Endodermal cell (in vitro differentiated cells): ENCODE data around the gene NUDT5. TPM values are rescaled to one million over a fixed set of nuclear protein-coding genes. Genes with fewer than 3 reads are reported as not detected.

Experiments
- DNase-seq: peaks from one replicate; pipeline ENCODE4 v3.0.0-alpha.2; 2017
- H3K27ac ChIP-seq: 2 replicates; pipeline ENCODE4 v1.5.1; 2013; ENCODE audit warnings: mild to moderate bottlenecking, low read depth, low read length, moderate library complexity
- H3K27me3 ChIP-seq: 2 replicates; pipeline ENCODE4 v1.6.1; 2013; ENCODE audit warnings: mild to moderate bottlenecking, low read length, moderate library complexity; ENCODE audit not compliant: insufficient read depth, control insufficient read depth, poor library complexity, severe bottlenecking
- H3K36me3 ChIP-seq: 2 replicates; pipeline ENCODE4 v1.7.0; 2013; ENCODE audit warnings: mild to moderate bottlenecking, low read length, moderate library complexity; ENCODE audit not compliant: control insufficient read depth, insufficient read depth
- H3K4me1 ChIP-seq: one replicate; pipeline ENCODE4 v1.7.0; 2013; ENCODE audit warnings: low read length; ENCODE audit not compliant: control insufficient read depth, insufficient read depth
- H3K4me3 ChIP-seq: 2 replicates; pipeline ENCODE4 v1.5.1; 2013; ENCODE audit warnings: mild to moderate bottlenecking, low read length, moderate library complexity
- H3K9ac ChIP-seq: 2 replicates; pipeline ENCODE4 v1.6.1; 2013; ENCODE audit warnings: mild to moderate bottlenecking, low read length, moderate library complexity; ENCODE audit not compliant: poor library complexity, severe bottlenecking; ENCODE audit errors: extremely low read depth
- H3K9me3 ChIP-seq: 2 replicates; pipeline ENCODE4 v1.6.1; 2013; ENCODE audit warnings: mild to moderate bottlenecking, low read length, moderate library complexity; ENCODE audit not compliant: control insufficient read depth
- H3K27ac Mint-ChIP-seq: 2 replicates; pipeline ENCODE4 v1.8.0; 2020; ENCODE audit warnings: mixed read lengths
- H3K27me3 Mint-ChIP-seq: 2 replicates; pipeline ENCODE4 v1.8.0; 2021; ENCODE audit warnings: mild to moderate bottlenecking, mixed read lengths; ENCODE audit not compliant: insufficient read depth
- H3K36me3 Mint-ChIP-seq: 2 replicates; pipeline ENCODE4 v1.8.0; 2020; ENCODE audit warnings: low read depth, mixed read lengths
- H3K4me1 Mint-ChIP-seq: 2 replicates; pipeline ENCODE4 v1.8.0; 2020; ENCODE audit warnings: mixed read lengths
- H3K4me3 Mint-ChIP-seq: 2 replicates; pipeline ENCODE4 v1.8.0; 2020; ENCODE audit warnings: mild to moderate bottlenecking, moderate library complexity, mixed read lengths
- H3K9me3 Mint-ChIP-seq: 2 replicates; pipeline ENCODE4 v1.8.0; 2020; ENCODE audit warnings: mild to moderate bottlenecking, mixed read lengths
- WGBS, 2 experiments: methylation state at CpG; one replicate each; pipeline versions ENCODE4 v1.1.5 to v1.1.7; 2013; ENCODE audit warnings: missing lambda C conversion rate in 2 of 2, mixed read lengths in 1 of 2; ENCODE audit not compliant: insufficient coverage in 1 of 2, insufficient read length in 1 of 2; 5-methylcytosine and 5-hydroxymethylcytosine counted together
- total RNA-seq, 2 donors: library from RNA; stranded (reverse); fragmentation: NEBNext Ultra II Directional in 1 of 2; extraction: Animal tissue kit (Norgen Biotek cat#: 25700) in 1 of 2; gene quantifications; 2 replicates in 1 of 2; 3 replicates in 1 of 2; pipeline ENCODE4 v1.2.1, GENCODE V29; 2021
- TF ChIP-seq, protein P1 (sequence below): fragments of 200-600 bp; sonication (generic); conservative IDR thresholded peaks from 2 replicates; pipeline ENCODE4 v1.5.0; 2021; ENCODE audit warnings: antibody characterized with exemption, mild to moderate bottlenecking

The NUDT5 gene
- total RNA-seq, 2 donors from 2014 or later = 88.7 to 93.9 TPM

DNA sequence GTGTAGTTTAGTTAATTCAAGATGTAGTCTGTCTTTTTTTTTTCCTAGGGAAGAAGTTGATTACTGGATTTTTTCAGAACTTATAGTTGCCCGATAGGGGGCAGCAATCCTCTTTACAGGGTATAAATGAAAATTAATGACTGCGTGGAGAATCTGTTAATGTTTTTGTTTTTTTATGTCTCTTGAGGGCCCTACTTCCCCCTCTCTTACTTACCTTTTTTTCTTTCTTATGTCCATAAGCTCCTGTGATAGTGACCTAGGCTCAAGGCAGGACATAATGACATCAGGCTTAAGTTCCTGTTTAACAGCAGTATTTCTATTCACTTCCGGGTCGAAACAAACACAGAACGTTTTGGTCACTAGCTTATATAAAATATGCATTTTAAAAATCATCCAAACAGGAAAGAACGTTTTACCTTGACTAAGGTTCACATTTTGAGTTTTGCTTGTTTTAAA lies 19.1 kb upstream of the NUDT5 start:
- no peaks in the 10 kb centered on the region for H3K27me3 ChIP-seq
- H3K4me3 ChIP-seq = no peak overlapping the region
- no peak overlapping the region for H3K9ac ChIP-seq
- H3K36me3 Mint-ChIP-seq = peaks cover 66% of the 10 kb centered on the region
- H3K4me1 ChIP-seq = no peaks in the 10 kb centered on the region
- WGBS, 2 experiments = 70 to 89% methylated on average over 4 to 6 of the region's 6 CpGs
- no peak overlapping the region for H3K4me3 Mint-ChIP-seq
- H3K27ac ChIP-seq = no peak overlapping the region
- DNase-seq = no peak
- no peaks in the 10 kb centered on the region for H3K27me3 Mint-ChIP-seq
- H3K27ac Mint-ChIP-seq = peak overlapping the region; percentile 1
- H3K9me3 ChIP-seq = peaks cover 5% of the 10 kb centered on the region
- no peaks in the 10 kb centered on the region for H3K4me1 Mint-ChIP-seq
- H3K9me3 Mint-ChIP-seq = peaks cover 10% of the 10 kb centered on the region
- TF ChIP-seq, protein P1, sequence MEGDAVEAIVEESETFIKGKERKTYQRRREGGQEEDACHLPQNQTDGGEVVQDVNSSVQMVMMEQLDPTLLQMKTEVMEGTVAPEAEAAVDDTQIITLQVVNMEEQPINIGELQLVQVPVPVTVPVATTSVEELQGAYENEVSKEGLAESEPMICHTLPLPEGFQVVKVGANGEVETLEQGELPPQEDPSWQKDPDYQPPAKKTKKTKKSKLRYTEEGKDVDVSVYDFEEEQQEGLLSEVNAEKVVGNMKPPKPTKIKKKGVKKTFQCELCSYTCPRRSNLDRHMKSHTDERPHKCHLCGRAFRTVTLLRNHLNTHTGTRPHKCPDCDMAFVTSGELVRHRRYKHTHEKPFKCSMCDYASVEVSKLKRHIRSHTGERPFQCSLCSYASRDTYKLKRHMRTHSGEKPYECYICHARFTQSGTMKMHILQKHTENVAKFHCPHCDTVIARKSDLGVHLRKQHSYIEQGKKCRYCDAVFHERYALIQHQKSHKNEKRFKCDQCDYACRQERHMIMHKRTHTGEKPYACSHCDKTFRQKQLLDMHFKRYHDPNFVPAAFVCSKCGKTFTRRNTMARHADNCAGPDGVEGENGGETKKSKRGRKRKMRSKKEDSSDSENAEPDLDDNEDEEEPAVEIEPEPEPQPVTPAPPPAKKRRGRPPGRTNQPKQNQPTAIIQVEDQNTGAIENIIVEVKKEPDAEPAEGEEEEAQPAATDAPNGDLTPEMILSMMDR = peak; percentile 80
- H3K36me3 ChIP-seq = peaks cover 80% of the 10 kb centered on the region

DNA sequence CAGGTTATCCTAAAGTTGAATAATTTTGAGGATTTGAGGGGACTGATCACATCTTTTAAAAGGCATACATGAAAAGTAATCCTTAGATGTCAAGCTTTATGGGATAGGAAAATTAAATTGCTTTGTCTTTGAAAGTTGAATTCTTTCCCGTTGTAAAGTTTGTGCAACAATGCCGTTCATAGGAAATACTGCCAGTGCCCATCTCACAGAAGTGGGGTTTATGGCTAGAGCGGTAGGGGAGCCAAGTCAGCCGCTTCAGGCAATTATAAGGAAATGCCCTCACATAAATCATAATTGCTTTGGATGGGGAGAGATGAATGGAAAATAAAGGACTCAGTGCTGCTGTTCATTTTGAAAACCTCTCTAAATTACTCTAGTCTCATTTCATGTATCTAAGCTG lies 18.4 kb upstream of the NUDT5 start:
- H3K4me3 ChIP-seq = no peak overlapping the region
- no peak for DNase-seq
- Mint-ChIP-seq H3K4me3 (no peak overlapping the region), H3K4me1 (no peaks in the 10 kb centered on the region), H3K27me3 (no peaks in the 10 kb centered on the region), H3K36me3 (peaks cover 66% of the 10 kb centered on the region), H3K27ac (peak overlapping the region; percentile 1), H3K9me3 (peaks cover 10% of the 10 kb centered on the region)
- H3K4me1 ChIP-seq = no peaks in the 10 kb centered on the region
- 97 to 100% methylated on average over 2 to 4 of the region's 4 CpGs for WGBS, 2 experiments
- no peak overlapping the region for H3K9ac ChIP-seq
- peaks cover 5% of the 10 kb centered on the region for H3K9me3 ChIP-seq
- TF ChIP-seq, protein P1 = no peak
- H3K27ac ChIP-seq = no peak overlapping the region
- H3K36me3 ChIP-seq = peaks cover 80% of the 10 kb centered on the region
- H3K27me3 ChIP-seq = no peaks in the 10 kb centered on the region

DNA sequence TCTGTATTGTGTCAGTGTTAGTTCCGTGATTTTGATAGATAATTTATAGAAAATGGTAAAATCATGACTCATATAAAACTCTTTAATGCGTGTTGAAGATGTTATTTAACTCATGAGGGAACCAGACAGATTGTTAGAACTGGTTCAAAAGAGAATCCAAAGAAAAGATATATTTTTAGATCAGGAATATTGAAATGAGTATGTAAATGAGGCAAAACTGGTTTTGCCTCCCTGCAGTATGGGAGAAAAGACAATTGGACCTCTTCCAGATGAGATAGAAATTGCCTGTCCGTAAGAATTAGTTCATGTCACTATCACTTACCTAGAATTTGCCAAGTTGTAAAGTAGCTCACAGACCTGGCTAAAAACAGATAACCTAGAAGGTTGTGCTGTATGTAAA lies 17.9 kb upstream of the NUDT5 start:
- Mint-ChIP-seq H3K4me3 (no peak overlapping the region), H3K36me3 (peaks cover 66% of the 10 kb centered on the region), H3K27me3 (no peaks in the 10 kb centered on the region), H3K9me3 (peaks cover 10% of the 10 kb centered on the region), H3K27ac (no peak overlapping the region), H3K4me1 (no peaks in the 10 kb centered on the region)
- DNase-seq = no peak
- Histone ChIP-seq H3K27me3 (no peaks in the 10 kb centered on the region), H3K4me3 (no peak overlapping the region), H3K36me3 (peaks cover 80% of the 10 kb centered on the region), H3K27ac (no peak overlapping the region), H3K4me1 (no peaks in the 10 kb centered on the region), H3K9me3 (peaks cover 5% of the 10 kb centered on the region), H3K9ac (no peak overlapping the region)
- TF ChIP-seq, protein P1 = no peak
- 88 to 97% methylated on average over 3 of the region's 3 CpGs for WGBS, 2 experiments
